H1 (cell line): ENCODE results near the gene PMP22. TPM values are rescaled to one million over a fixed set of nuclear protein-coding genes. Genes with fewer than 3 reads are reported as not detected.
A peak's percentile ranks its signal among the peaks of the same experiment; 100 is the strongest.

Experiments
- CTCF ChIA-PET: fragments of 300-600 bp; sonication (Branson Sonifier 250); formaldehyde crosslinking; loops from one replicate; lab custom pipeline; 2021; ENCODE audit not compliant: partially characterized antibody; lab: Charles Lee
- POLR2A ChIA-PET: fragments of 300-600 bp; sonication (Branson Sonifier 250); formaldehyde crosslinking; loops from one replicate; lab custom pipeline; 2021; ENCODE audit warnings: inconsistent platforms; ENCODE audit not compliant: partially characterized antibody; lab: Charles Lee
- DNase-seq, 2 experiments: peaks; one replicate each; pipeline versions ENCODE4 v3.0.0 to v3.0.0-alpha.2; 2010 to 2022; ENCODE audit warnings: low spot score in 2 of 2, low read depth in 1 of 2, mixed read lengths in 1 of 2
- FAIRE-seq: peaks from 2 replicates; lab custom pipeline; 2011; peaks lifted over from hg19 to GRCh38; lab: Jason Lieb, UNC
- H2AFZ ChIP-seq: 2 replicates; pipeline ENCODE4 v1.8.1; 2012; ENCODE audit warnings: low read length, inconsistent platforms
- H2AK5ac ChIP-seq: 2 replicates; pipeline ENCODE4 v1.6.1; 2013; ENCODE audit warnings: low read depth, low read length
- H2BK120ac ChIP-seq: replicated peaks from 2 replicates; pipeline ENCODE3; 2013; ENCODE audit warnings: low read depth, low read length, inconsistent platforms
- H2BK12ac ChIP-seq: 2 replicates; pipeline ENCODE4 v1.6.1; 2013; ENCODE audit warnings: low read depth, low read length
- H2BK15ac ChIP-seq: 2 replicates; pipeline ENCODE4 v1.6.1; 2013; ENCODE audit warnings: low read length
- H2BK20ac ChIP-seq: 2 replicates; pipeline ENCODE4 v1.6.1; 2013; ENCODE audit warnings: low read length
- H2BK5ac ChIP-seq: 2 replicates; pipeline ENCODE4 v1.6.1; 2013; ENCODE audit warnings: low read depth, low read length
- H3K14ac ChIP-seq: 2 replicates; pipeline ENCODE4 v1.6.1; 2013; ENCODE audit warnings: inconsistent platforms; ENCODE audit not compliant: insufficient read length
- H3K18ac ChIP-seq: 2 replicates; pipeline ENCODE4 v1.6.1; 2013; ENCODE audit warnings: low read length; ENCODE audit errors: extremely low read depth
- H3K23ac ChIP-seq: 2 replicates; pipeline ENCODE4 v1.6.1; 2013; ENCODE audit warnings: inconsistent platforms; ENCODE audit not compliant: insufficient read length
- H3K23me2 ChIP-seq: 2 replicates; pipeline ENCODE4 v1.6.1; 2013; ENCODE audit warnings: low read depth, low read length
- H3K27ac ChIP-seq: 2 replicates; pipeline ENCODE4 v1.6.1; 2011; ENCODE audit warnings: low read depth, low read length, inconsistent platforms
- H3K27me3 ChIP-seq, 4 experiments: replicated peaks in 1 of 4; 1 replicate in 1 of 4; 2 replicates in 3 of 4; pipeline versions ENCODE4 v1.6.1 to v1.8.1; 2011 to 2013; ENCODE audit warnings: low read length in 3 of 4, mild to moderate bottlenecking in 3 of 4, inconsistent platforms in 2 of 4, mixed read lengths in 2 of 4, moderate library complexity in 1 of 4; ENCODE audit not compliant: control insufficient read depth in 3 of 4, insufficient read depth in 3 of 4; ENCODE audit errors: extremely low read depth in 1 of 4
- H3K36me3 ChIP-seq, 4 experiments: 2 replicates each; pipeline versions ENCODE4 v1.6.1 to v1.8.1; 2011 to 2013; ENCODE audit warnings: mild to moderate bottlenecking in 4 of 4, low read length in 3 of 4, moderate library complexity in 2 of 4, control low read depth in 1 of 4, inconsistent platforms in 1 of 4; ENCODE audit not compliant: insufficient read depth in 4 of 4, control insufficient read depth in 2 of 4
- H3K4ac ChIP-seq: replicated peaks from 2 replicates; pipeline ENCODE3; 2013; ENCODE audit warnings: low read length, low read depth, mixed read lengths, inconsistent platforms; ENCODE audit not compliant: insufficient read length
- H3K4me1 ChIP-seq, 4 experiments: replicated peaks in 1 of 4; 1 replicate in 1 of 4; 2 replicates in 3 of 4; pipeline versions ENCODE4 v1.6.1 to v1.8.1; 2011 to 2013; ENCODE audit warnings: low read length in 3 of 4, inconsistent platforms in 2 of 4, mixed read lengths in 1 of 4; ENCODE audit not compliant: insufficient read depth in 4 of 4, control insufficient read depth in 3 of 4
- H3K4me2 ChIP-seq, 2 experiments: 2 replicates each; pipeline versions ENCODE4 v1.6.1 to v1.8.1; 2011 to 2013; ENCODE audit warnings: low read depth in 2 of 2, low read length in 2 of 2, control low read depth in 1 of 2, inconsistent platforms in 1 of 2, mild to moderate bottlenecking in 1 of 2; ENCODE audit not compliant: insufficient read depth in 1 of 2
- H3K4me3 ChIP-seq, 4 experiments: fragments of 200-600, 300-600 bp in 1 of 4; sonication (generic), shearing (Covaris generic), sonication (Bioruptor Twin) in 1 of 4; 2 replicates each; pipeline versions ENCODE4 v1.5.1 to v1.8.1; 2011 to 2016; ENCODE audit warnings: low read length in 4 of 4, low read depth in 3 of 4, control low read depth in 2 of 4, inconsistent platforms in 2 of 4, mild to moderate bottlenecking in 2 of 4, mixed read lengths in 1 of 4, moderate library complexity in 1 of 4; ENCODE audit not compliant: insufficient read depth in 2 of 4; ENCODE audit errors: extremely low read depth in 1 of 4
- H3K56ac ChIP-seq: replicated peaks from 2 replicates; pipeline ENCODE3; 2013; ENCODE audit warnings: low read depth, mild to moderate bottlenecking, mixed read lengths, low read length, inconsistent platforms; ENCODE audit not compliant: insufficient read length
- H3K79me1 ChIP-seq: 2 replicates; pipeline ENCODE4 v1.6.1; 2013; ENCODE audit warnings: low read depth, low read length, control low read depth
- H3K79me2 ChIP-seq, 2 experiments: 2 replicates each; pipeline versions ENCODE4 v1.6.1 to v1.8.1; 2012 to 2013; ENCODE audit warnings: low read length in 2 of 2, mild to moderate bottlenecking in 2 of 2, inconsistent platforms in 1 of 2; ENCODE audit not compliant: insufficient read depth in 2 of 2, control insufficient read depth in 1 of 2
- H3K9ac ChIP-seq, 4 experiments: replicated peaks in 1 of 4; 1 replicate in 1 of 4; 2 replicates in 3 of 4; pipeline versions ENCODE4 v1.6.1 to v1.8.1; 2011 to 2013; ENCODE audit warnings: low read depth in 3 of 4, low read length in 3 of 4, control low read depth in 2 of 4, mild to moderate bottlenecking in 2 of 4, moderate library complexity in 2 of 4, inconsistent platforms in 1 of 4; ENCODE audit errors: extremely low read depth in 1 of 4
- H3K9me3 ChIP-seq, 2 experiments: 2 replicates each; pipeline versions ENCODE4 v1.6.1 to v1.8.1; 2012 to 2013; ENCODE audit warnings: mild to moderate bottlenecking in 2 of 2, moderate library complexity in 2 of 2, control low read depth in 1 of 2, inconsistent platforms in 1 of 2, low read depth in 1 of 2, low read length in 1 of 2, mixed read lengths in 1 of 2; ENCODE audit not compliant: insufficient read depth in 2 of 2
- H4K20me1 ChIP-seq, 2 experiments: replicated peaks in 1 of 2; 2 replicates each; pipeline versions ENCODE3 to v1.8.1; 2011 to 2013; ENCODE audit warnings: inconsistent platforms in 2 of 2, low read length in 2 of 2, mild to moderate bottlenecking in 1 of 2; ENCODE audit not compliant: insufficient read depth in 2 of 2, control insufficient read depth in 1 of 2
- H4K5ac ChIP-seq: 2 replicates; pipeline ENCODE4 v1.6.1; 2013; ENCODE audit warnings: low read length, low read depth, mixed read lengths, inconsistent platforms; ENCODE audit not compliant: insufficient read length
- H4K8ac ChIP-seq: 2 replicates; pipeline ENCODE4 v1.8.0; 2013; ENCODE audit warnings: mild to moderate bottlenecking, moderate library complexity, low read length, inconsistent platforms; ENCODE audit not compliant: insufficient read depth; ENCODE audit errors: extremely low read depth
- H4K91ac ChIP-seq: replicated peaks from 2 replicates; pipeline ENCODE3; 2013; ENCODE audit warnings: low read length, mixed read lengths, inconsistent platforms; ENCODE audit not compliant: insufficient read length
- BACH1 ChIP-seq: IDR thresholded peaks from 2 replicates; pipeline ENCODE4 v1.6.1; 2012; ENCODE audit warnings: low read length, improper control_type of control experiment
- BCL11A ChIP-seq, 2 experiments: IDR thresholded peaks; one replicate each; pipeline ENCODE4 v1.6.1; 2011; ENCODE audit warnings: low read depth in 2 of 2, low read length in 2 of 2, mild to moderate bottlenecking in 2 of 2
- CBX5 ChIP-seq: fragments of 300-800, 300-1000 bp; sonication (generic); IDR thresholded peaks from 2 replicates; pipeline ENCODE4 v1.7.1; 2016; ENCODE audit warnings: antibody characterized with exemption, low read length, low read depth
- CBX8 ChIP-seq: fragments of 300-800, 300-1000 bp; sonication (generic); IDR thresholded peaks from 2 replicates; pipeline ENCODE4 v1.7.1; 2016; ENCODE audit warnings: low read depth, low read length, borderline replicate concordance
- KDM4A ChIP-seq: IDR thresholded peaks from one replicate; pipeline ENCODE4 v1.7.1; 2012; ENCODE audit warnings: low read depth, mild to moderate bottlenecking, moderate library complexity, low read length, inconsistent platforms; ENCODE audit not compliant: severe bottlenecking
- RAD21 ChIP-seq, 2 experiments: IDR thresholded peaks in 1 of 2; conservative IDR thresholded peaks in 1 of 2; 2 replicates each; pipeline ENCODE4 v1.6.1; 2011; ENCODE audit warnings: low read depth in 2 of 2, low read length in 2 of 2, improper control_type of control experiment in 1 of 2, inconsistent platforms in 1 of 2, mild to moderate bottlenecking in 1 of 2, moderate library complexity in 1 of 2
- RNF2 ChIP-seq: fragments of 200-900, 300-1000 bp; sonication (generic); IDR thresholded peaks from 2 replicates; pipeline ENCODE4 v1.7.1; 2016; ENCODE audit warnings: borderline replicate concordance, low read depth, mild to moderate bottlenecking, antibody characterized with exemption, low read length; ENCODE audit not compliant: poor library complexity, severe bottlenecking; ENCODE audit errors: missing control alignments
- SAP30 ChIP-seq: fragments of 300-600 bp; sonication (generic); IDR thresholded peaks from 2 replicates; pipeline ENCODE4 v1.7.1; 2012; ENCODE audit warnings: low read length, moderate library complexity, mild to moderate bottlenecking, inconsistent platforms; ENCODE audit not compliant: insufficient read depth, insufficient replicate concordance
- SIN3A ChIP-seq, 2 experiments: IDR thresholded peaks in 1 of 2; conservative IDR thresholded peaks in 1 of 2; 2 replicates each; pipeline ENCODE4 v1.6.1; 2011 to 2012; ENCODE audit warnings: low read length in 2 of 2, improper control_type of control experiment in 1 of 2, low read depth in 1 of 2, mild to moderate bottlenecking in 1 of 2
- SIRT6 ChIP-seq: IDR thresholded peaks from one replicate; pipeline ENCODE4 v1.7.1; 2012; ENCODE audit warnings: low read length, inconsistent platforms
- SP4 ChIP-seq: IDR thresholded peaks from 2 replicates; pipeline ENCODE4 v1.6.1; 2012; ENCODE audit warnings: low read length, inconsistent platforms
- TEAD4 ChIP-seq: IDR thresholded peaks from 2 replicates; pipeline ENCODE4 v1.6.1; 2012; ENCODE audit warnings: low read depth, low read length, inconsistent platforms, mixed read lengths
- WGBS, 2 experiments: shearing (Covaris generic) in 1 of 2; methylation state at CpG; one replicate each; pipeline versions ENCODE4 v1.1.6 to v1.1.7; 2013 to 2015; ENCODE audit warnings: low lambda C conversion rate in 2 of 2, mixed read lengths in 2 of 2, inconsistent platforms in 1 of 2, low coverage in 1 of 2, missing lambda C conversion rate in 1 of 2; ENCODE audit not compliant: insufficient replicate concordance in 2 of 2, insufficient coverage in 1 of 2, insufficient read length in 1 of 2; ENCODE audit errors: extremely low coverage in 1 of 2, missing lambda C conversion rate in 1 of 2; 5-methylcytosine and 5-hydroxymethylcytosine counted together
- polyA plus RNA-seq, 7 experiments: library from polyadenylated mRNA; depleted of rRNA in 3 of 7; stranded (reverse) in 5 of 7; unstranded in 2 of 7; fragments of >200 nt in 5 of 7; fragments of 200-250 nt in 2 of 7; gene quantifications; 1 replicate in 5 of 7; 2 replicates in 1 of 7; 4 replicates in 1 of 7; pipeline versions ENCODE4 v1.2.1 to v1.2.3, GENCODE V29; 2011 to 2013; ENCODE audit warnings: missing spikeins in 2 of 7, mixed read lengths in 2 of 7
- total RNA-seq: library from RNA; stranded (reverse); fragmentation: NEBNext Ultra II Directional; extraction: Animal tissue kit (Norgen Biotek cat#: 25700); gene quantifications from 2 replicates; pipeline ENCODE4 v1.2.1, GENCODE V29; 2021

PMP22 gene
- total and polyA plus RNA-seq, 2 of the 8 experiments (the other 6 are each of a cell fraction or from before 2014, with no cell fraction given), result 0.84 to 4.9 TPM

DNA sequence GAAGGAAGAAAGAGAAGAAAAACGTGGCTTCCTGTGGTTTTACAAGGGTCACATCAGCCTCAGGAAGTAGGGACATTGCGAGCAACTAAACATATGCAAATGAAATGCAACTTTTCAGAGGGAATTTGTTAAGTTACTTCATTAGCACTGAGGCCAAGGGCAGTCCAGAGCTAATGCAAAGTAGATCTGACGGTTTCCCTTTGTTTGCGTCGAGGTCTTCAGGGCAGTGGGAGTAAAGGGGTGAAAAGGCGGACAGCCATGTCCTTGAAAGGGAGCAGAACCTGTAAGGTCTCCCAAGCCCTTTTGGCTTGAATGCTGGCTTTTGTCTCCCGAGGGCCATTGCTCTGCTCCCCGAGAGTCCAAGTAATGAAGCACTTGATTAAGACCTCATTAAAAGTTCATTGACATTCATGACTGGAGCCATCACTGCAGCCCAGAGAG is 85.0 kb downstream of the PMP22 start:
- peaks cover 0 to 7% (median 1%) of the 10 kb centered on the region in 4 experiments; a peak in 6 of 7 replicates for H3K4me1 ChIP-seq
- H3K14ac ChIP-seq, result no peak overlapping the region
- H4K8ac ChIP-seq, result no peak overlapping the region
- no peak overlapping the region for H4K5ac ChIP-seq
- no peak overlapping the region for H4K91ac ChIP-seq
- H3K23me2 ChIP-seq, result no peaks in the 10 kb centered on the region
- no peak overlapping the region; a peak in 1 of 8 replicates for H3K4me3 ChIP-seq
- H4K20me1 ChIP-seq, result no peaks in the 10 kb centered on the region
- H3K4me2 ChIP-seq, result peak overlapping the region; percentile 18 to 30; a peak in 3 of 4 replicates
- H2AK5ac ChIP-seq, result no peak overlapping the region
- peak overlapping the region; percentile 70; the same call in 1 of the 2 replicates for H2BK12ac ChIP-seq
- no peak overlapping the region for H3K4ac ChIP-seq
- H2BK5ac ChIP-seq, result peak overlapping the region; percentile 75; the same call in 1 of the 2 replicates
- ChIA-PET CTCF (interaction anchor here (1.0 to 1.2 kb wide), 2 partner anchors 10 to 24 kb away, joined by 4 to 13 read pairs; no protein-coding TSS in a partner anchor), POLR2A (interaction anchor here (1.1 to 1.2 kb wide), 3 partner anchors 9 to 24 kb away, joined by 3 to 12 read pairs (median 3); no protein-coding TSS in a partner anchor)
- H3K9ac ChIP-seq, result no peak overlapping the region
- H3K79me2 ChIP-seq, result no peaks in the 10 kb centered on the region
- H3K9me3 ChIP-seq, result no peaks in the 10 kb centered on the region
- no peak overlapping the region for H3K23ac ChIP-seq
- H2BK15ac ChIP-seq, result no peak overlapping the region
- H2AFZ ChIP-seq, result no peak overlapping the region
- WGBS, 2 experiments, result 24% methylated on average over 8 of the region's 8 CpGs; no CpG with 5 or more reads in 1 of the 2 experiments
- H3K27me3 ChIP-seq, result no peaks in the 10 kb centered on the region
- peak overlapping the region; percentile 26; the same call in 1 of the 2 replicates for H3K27ac ChIP-seq
- H2BK20ac ChIP-seq, result peak overlapping the region; percentile 55; the same call in 1 of the 2 replicates
- H3K36me3 ChIP-seq, result no peaks in the 10 kb centered on the region
- FAIRE-seq, result peak; percentile 81
- peak overlapping the region; percentile 26; the same call in 1 of the 2 replicates for H3K18ac ChIP-seq
- DNase-seq, result peak; percentile 13 to 52
- no peak overlapping the region for H2BK120ac ChIP-seq
- H3K56ac ChIP-seq, result no peak overlapping the region
- H3K79me1 ChIP-seq, result no peaks in the 10 kb centered on the region
- TF ChIP-seq RNF2 (no peak), CBX8 (no peak), BCL11A (IDR thresholded peaks at IDR 0.05; ENCODE audit: low read depth in 2 of 2, low read length in 2 of 2) (no peak), BACH1 (no peak), SIRT6 (no peak), KDM4A (peak; percentile 24), SP4 (no peak), CBX5 (no peak), SIN3A (conservative IDR thresholded peaks at IDR 0.05 in 1 of 2, IDR thresholded peaks at IDR 0.05 in 1 of 2; ENCODE audit: low read depth in 1 of 2, low read length in 2 of 2) (no peak), RAD21 (IDR thresholded peaks at IDR 0.05 in 1 of 2, conservative IDR thresholded peaks at IDR 0.05 in 1 of 2; ENCODE audit: low read depth in 2 of 2, low read length in 2 of 2) (no peak), TEAD4 (no peak), SAP30 (no peak)
